Urinary bladder (tissue), 4 donors: ENCODE measurements around the gene RPS6KA2. TPM values are rescaled to one million over a fixed set of nuclear protein-coding genes. Genes with fewer than 3 reads are reported as not detected.

Experiments
- DNase-seq: peaks from one replicate; pipeline ENCODE4 v3.0.0-alpha.2; 2015; ENCODE audit errors: extremely low spot score
- H3K27ac ChIP-seq: one replicate; pipeline ENCODE4 v1.5.1; 2013; ENCODE audit warnings: low read depth, mild to moderate bottlenecking, moderate library complexity
- H3K36me3 ChIP-seq: one replicate; pipeline ENCODE4 v1.6.1; 2013; ENCODE audit warnings: mild to moderate bottlenecking, moderate library complexity; ENCODE audit not compliant: insufficient read depth
- H3K4me1 ChIP-seq: one replicate; pipeline ENCODE4 v1.6.1; 2013; ENCODE audit warnings: mild to moderate bottlenecking, moderate library complexity; ENCODE audit not compliant: insufficient read depth
- H3K4me3 ChIP-seq: one replicate; pipeline ENCODE4 v1.5.1; 2013; ENCODE audit warnings: low read depth, low read length
- WGBS: extraction: QIAGEN DNeasy Blood & Tissue Kit; methylation state at CpG from one replicate; pipeline ENCODE4 v1.1.7; 2013; 5-methylcytosine and 5-hydroxymethylcytosine counted together
- polyA plus RNA-seq: library from polyadenylated mRNA; stranded (reverse); fragments of 200-250 nt; gene quantifications from one replicate; pipeline ENCODE4 v1.2.3, GENCODE V29; 2013
- total RNA-seq: library from RNA; depleted of rRNA; stranded (reverse); fragments of >200 nt; gene quantifications from one replicate; pipeline ENCODE4 v1.2.3, GENCODE V29; 2014
- donor health status: healthy with polysubstance abuse.
- donor health status: healthy.

Gene RPS6KA2
- total and polyA plus RNA-seq, 2 donors: 34.7 to 67.0 TPM

DNA sequence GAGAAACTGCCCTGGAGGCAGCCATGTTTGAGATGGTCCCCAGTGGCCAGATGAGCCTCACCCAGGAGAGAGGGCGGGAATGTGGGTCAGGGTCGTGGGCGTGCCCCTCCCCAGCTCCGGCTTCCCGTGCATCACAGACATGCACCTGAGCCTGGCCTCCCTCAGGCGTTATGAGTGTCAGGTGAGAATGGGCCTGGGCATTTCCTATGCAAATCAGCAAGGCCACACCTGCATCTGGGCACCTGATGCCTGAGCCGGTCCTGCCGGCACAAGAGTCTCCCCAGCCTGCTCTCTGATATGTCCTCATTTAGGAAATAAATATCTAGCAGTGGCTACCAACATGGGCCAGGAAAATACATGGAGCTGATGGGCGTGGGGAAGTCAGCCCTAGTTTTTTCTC, 123.0 kb downstream of the RPS6KA2 start:
- H3K4me3 ChIP-seq: no peak overlapping the region
- peaks cover 1% of the 10 kb centered on the region for H3K36me3 ChIP-seq
- no peaks in the 10 kb centered on the region for H3K4me1 ChIP-seq
- DNase-seq: no peak
- 82% methylated on average over 9 of the region's 9 CpGs for WGBS
- H3K27ac ChIP-seq: no peak overlapping the region

DNA sequence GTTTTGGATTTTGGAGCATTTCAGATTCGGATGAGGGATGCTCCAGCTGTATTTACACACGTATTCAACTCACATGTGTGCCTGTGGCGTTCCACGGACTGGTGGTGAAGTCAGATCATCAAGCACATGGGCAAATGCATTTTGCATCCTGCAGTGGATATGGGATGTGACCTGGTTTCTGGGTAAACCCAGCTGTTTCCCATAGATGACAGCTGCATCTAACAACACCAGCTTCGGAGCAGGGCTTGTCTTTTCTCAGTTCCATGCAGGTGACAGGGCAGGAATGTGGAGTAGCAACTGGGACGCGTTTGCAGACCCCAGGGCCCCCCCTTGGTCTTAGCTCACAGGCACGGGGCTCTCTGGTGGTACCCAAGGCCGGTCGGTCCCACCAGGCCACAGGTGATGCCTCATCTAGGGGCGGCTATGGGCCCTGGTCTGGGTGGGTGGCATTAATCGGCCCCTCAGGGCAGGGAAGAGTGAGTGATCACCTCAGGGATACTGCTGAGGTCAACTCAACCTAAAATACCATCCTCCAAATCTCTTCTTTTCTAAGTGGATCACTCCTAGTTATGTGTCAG, 123.8 kb downstream of the RPS6KA2 start:
- Histone ChIP-seq H3K4me3 (no peak overlapping the region), H3K27ac (no peak overlapping the region), H3K36me3 (peaks cover 1% of the 10 kb centered on the region), H3K4me1 (no peaks in the 10 kb centered on the region)
- DNase-seq: no peak
- WGBS: 74% methylated on average over 12 of the region's 12 CpGs

DNA sequence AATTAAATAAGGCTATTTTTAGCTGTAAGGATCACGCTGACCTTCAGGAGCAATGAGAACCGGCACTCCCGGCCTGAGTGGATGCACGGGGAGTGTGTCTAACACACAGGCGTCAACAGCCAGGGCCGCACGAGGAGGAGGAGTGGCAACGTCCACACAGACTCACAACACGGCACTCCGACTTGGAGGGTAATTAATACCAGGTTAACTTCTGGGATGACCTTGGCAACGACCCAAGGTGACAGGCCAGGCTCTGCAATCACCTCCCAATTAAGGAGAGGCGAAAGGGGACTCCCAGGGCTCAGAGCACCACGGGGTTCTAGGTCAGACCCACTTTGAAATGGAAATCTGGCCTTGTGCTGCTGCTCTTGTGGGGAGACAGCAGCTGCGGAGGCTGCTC, 124.6 kb downstream of the RPS6KA2 start:
- Histone ChIP-seq H3K27ac (no peak overlapping the region), H3K36me3 (no peaks in the 10 kb centered on the region), H3K4me3 (no peak overlapping the region), H3K4me1 (no peaks in the 10 kb centered on the region)
- no peak for DNase-seq
- WGBS: 66% methylated on average over 14 of the region's 14 CpGs

DNA sequence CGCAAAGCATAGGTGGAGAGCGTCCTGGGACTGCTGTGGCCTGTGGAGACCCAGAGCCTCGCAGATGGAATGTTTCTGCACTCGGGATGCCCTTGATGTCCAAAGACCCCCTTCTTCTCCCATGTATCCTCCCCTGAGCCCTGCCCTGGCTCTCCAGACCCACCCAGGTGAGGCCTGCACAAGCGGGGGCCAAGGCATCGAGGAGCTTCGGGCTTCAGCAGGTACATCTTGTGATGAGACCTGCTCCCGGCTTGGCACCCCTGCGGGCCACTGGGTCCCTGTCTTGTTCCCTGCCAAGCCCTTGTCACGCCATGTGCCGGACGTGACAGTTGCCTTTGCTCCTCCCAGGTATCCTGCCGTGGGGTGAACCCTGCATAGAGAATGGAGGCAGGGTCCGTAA, 125.8 kb downstream of the RPS6KA2 start:
- no peaks in the 10 kb centered on the region for H3K4me1 ChIP-seq
- H3K27ac ChIP-seq: no peak overlapping the region
- 90% methylated on average over 14 of the region's 14 CpGs for WGBS
- no peaks in the 10 kb centered on the region for H3K36me3 ChIP-seq
- DNase-seq: no peak
- H3K4me3 ChIP-seq: no peak overlapping the region

DNA sequence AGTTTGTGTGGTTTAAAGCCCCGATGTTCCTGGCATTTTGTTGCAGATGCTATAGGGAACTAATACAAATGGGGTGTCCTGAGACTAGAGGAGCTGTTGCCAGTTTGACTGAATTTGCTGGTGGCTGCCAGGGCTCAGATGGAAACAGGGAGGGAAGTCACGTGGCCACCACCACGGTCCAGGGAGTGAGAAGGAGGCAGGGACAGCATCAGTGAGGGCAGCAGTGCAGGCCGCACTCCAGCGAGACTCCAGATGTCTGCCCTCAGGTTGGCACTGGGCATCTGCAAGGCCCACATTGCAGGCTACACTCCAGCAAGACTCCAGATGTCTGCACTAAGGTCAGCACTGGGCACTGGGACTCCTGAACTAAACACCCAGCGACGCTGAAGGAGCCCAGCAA, 126.8 kb downstream of the RPS6KA2 start:
- WGBS: 89% methylated on average over 7 of the region's 7 CpGs
- H3K27ac ChIP-seq: no peak overlapping the region
- no peaks in the 10 kb centered on the region for H3K36me3 ChIP-seq
- H3K4me1 ChIP-seq: no peaks in the 10 kb centered on the region
- DNase-seq: no peak
- H3K4me3 ChIP-seq: no peak overlapping the region

DNA sequence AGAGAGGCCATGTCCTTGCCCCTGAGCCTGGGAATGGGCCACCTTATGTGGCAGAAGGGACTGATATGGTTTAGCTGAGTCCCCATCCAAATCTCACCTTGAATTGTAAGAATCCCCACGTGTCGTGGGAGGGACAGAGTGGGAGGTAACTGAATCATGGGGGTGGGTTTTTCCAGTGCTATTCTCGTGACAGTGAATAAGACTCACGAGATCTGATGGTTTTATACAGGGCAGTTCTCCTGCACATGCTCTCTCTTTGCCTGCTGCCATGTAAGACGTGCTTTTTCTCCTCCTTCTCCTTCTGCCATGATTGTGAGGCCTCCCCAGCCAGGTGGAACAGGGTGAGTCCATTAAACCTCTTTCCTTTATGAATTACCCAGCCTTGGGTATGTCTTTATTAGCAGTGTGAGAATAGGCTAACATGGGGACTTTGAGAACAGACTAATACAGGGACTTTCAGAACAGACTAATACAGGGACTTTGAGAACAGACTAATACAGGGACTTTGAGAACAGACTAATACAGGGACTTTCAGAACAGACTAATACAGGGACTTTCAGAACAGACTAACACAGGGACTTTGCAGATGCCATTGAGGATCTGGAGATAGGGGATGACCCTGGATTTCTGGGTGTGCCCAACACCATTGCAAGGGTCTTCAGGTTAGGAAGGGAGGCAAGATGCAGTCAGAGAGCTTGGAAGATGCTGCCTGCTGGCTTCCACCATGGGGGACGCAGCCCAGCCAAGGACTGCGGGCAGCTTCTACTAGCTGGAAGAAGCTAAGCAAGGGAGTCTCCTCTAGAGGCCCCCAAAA, 127.5 kb downstream of the RPS6KA2 start:
- 93% methylated on average over 7 of the region's 7 CpGs for WGBS
- no peaks in the 10 kb centered on the region for H3K36me3 ChIP-seq
- no peak for DNase-seq

DNA sequence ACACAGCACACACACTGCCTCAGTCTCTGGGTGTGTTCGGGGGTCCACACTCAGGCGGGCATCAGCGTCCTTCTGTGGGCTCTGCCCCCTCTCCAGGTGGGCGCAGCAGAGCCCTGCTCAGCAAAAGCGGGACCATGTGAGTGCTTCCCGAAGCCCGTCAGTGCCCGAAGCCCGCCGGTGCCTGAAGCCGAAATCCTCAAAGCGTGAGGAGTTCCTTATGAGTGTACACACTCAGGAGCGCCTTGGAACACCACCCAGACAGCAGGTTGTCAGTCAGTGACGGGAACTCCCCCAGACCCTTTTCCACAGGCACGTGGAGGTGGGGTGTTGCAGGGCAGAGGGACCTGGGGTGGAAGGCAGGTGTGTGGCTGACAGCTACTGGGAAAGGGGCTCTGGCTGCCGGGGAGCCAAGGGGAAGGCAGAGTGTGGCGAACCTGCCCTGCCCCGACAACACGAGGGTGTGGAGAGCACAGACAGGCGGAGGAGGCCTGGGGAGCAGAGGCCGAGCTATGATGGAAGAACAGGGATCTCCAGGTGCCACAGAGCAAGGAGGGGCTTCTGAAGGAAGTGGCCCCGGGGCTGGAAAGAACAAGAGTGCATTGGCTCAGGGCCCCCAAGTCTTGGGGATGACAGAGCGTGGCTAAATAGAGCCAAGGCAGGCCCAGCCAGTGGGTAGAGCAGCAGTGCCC, 128.2 kb downstream of the RPS6KA2 start:
- DNase-seq: no peak
- H3K4me1 ChIP-seq: no peaks in the 10 kb centered on the region
- H3K36me3 ChIP-seq: no peaks in the 10 kb centered on the region
- H3K4me3 ChIP-seq: no peak overlapping the region
- 96% methylated on average over 23 of the region's 23 CpGs for WGBS
- no peak overlapping the region for H3K27ac ChIP-seq

More for the DNA sequence above, 127.5 kb downstream of the RPS6KA2 start:
- Histone ChIP-seq H3K27ac (no peak overlapping the region), H3K4me1 (no peaks in the 10 kb centered on the region), H3K4me3 (no peak overlapping the region)

DNA sequence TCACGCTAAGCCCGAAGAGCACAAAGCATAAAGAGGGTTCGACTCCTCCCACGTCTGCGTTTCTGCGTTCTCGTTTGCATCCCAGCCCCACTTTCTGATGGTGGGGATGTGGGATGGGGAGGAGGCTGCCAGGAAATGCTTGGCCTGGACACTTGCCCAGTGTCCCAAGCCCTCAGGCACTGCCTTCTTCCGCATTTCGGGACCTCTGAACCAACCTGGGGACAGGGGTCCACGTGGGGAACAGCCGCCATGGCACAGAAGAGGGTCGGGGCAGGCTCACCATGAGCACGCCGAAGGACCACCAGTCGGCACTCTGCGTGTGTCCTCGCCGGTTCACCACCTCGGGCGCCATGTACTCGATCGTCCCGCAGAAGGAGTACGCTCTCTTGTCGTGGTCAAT, 128.8 kb downstream of the RPS6KA2 start:
- H3K36me3 ChIP-seq: no peaks in the 10 kb centered on the region
- DNase-seq: no peak
- WGBS: 92% methylated on average over 25 of the region's 25 CpGs

DNA sequence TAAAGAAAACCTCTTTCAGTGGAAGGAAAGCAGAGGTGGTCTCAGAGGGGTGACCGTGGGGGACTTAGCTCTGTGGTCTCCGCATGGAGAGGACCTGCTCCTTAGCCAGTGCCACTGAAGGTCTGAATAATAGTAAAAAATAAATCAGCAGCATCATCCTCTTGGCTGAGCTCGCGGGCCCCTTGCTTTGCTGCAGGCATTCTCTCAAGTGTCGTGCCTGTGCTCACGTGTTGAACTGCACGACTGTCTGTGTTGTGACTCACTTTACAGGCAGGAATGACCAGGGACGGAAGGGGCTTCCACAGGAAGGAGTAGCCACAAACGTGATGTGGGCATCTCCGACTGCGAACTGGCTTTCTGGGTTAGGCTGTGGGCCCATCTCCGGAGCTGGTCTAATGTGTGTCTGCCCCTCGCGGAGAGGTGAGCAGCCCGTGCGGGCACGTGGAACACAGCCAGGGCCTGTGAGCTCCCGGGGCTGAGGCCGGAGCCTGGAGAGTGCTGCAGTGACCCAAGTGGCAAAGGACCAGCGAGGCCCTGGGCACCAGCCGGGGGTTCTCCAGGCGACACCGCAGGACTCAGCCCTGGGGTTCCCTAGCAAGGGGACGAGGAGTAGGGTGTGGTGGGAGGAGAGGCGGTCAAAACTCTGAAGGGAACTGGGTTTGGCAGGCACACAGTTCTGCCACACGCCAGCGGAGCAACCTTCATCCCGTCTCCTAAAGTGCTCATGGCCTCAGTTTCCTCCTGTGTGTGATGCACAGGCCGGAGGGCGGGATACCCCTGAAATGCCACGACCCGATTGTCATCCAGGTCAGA, 129.8 kb downstream of the RPS6KA2 start:
- Histone ChIP-seq H3K27ac (no peak overlapping the region), H3K4me3 (no peak overlapping the region), H3K36me3 (no peaks in the 10 kb centered on the region), H3K4me1 (no peaks in the 10 kb centered on the region)
- 92% methylated on average over 32 of the region's 32 CpGs for WGBS
- DNase-seq: no peak

More for the DNA sequence above, 128.8 kb downstream of the RPS6KA2 start:
- H3K27ac ChIP-seq: no peak overlapping the region
- H3K4me3 ChIP-seq: no peak overlapping the region
- no peaks in the 10 kb centered on the region for H3K4me1 ChIP-seq

DNA sequence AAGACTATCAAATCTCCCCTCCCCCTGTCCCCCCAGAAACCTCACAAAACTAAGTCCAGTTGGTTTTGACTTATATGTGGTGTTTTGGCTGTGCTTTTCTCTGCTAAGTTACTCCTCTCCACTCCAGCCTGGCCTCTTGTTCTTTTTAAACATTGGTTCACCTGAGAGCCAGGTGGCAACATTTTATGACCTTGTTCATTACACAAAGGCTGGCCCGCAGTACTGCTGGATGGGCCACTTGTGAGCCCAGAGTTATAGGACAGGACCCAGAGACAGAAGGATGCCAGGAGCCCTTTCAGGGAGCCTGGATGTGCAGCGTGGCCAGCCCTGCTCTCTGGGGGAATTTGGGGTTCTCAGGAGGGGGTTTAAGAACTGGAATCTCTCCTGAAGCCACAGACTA, 130.6 kb downstream of the RPS6KA2 start:
- DNase-seq: no peak
- WGBS: 86% methylated on average over 2 of the region's 2 CpGs
- H3K36me3 ChIP-seq: no peaks in the 10 kb centered on the region
- no peaks in the 10 kb centered on the region for H3K4me1 ChIP-seq
- no peak overlapping the region for H3K4me3 ChIP-seq
- H3K27ac ChIP-seq: no peak overlapping the region

DNA sequence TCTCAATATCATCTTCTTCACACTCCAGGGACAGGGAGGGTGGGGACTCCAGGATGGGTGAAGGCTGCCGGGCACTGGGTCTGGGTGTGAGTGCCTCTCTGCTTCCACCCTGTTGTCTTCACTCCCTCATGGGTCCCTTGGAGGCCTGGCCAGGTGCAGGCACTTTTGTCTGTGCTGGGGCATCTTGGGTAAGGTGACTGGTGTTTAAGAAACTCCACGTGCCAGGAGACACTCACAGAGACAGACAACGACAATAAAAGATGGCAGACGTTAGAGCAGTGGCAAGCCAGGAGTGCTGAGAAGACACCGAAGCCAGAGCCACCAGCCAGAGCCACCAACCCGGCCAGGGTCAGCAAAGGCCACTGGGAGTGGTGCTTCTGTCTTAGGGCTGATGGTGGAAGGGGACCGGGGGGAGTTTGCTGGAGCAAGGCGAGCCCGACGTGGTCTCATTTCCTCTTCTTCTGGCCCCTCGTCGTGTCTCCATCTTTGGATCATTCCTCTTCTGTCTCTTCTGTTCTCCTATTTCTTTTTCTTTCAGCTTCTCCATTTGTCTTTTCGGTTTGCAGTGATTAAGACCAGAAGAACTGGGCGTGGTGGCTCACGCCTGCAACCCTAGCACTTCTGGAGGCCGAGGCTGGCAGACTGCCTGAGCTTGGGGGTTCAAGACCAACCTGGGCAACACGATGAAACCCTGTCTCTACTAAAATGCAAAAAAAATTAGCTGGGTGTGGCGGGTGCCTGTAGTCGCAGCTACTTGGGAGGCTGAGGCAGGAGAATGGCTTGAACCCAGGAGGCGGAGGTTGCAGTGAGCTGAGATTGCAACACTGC, 131.3 kb downstream of the RPS6KA2 start:
- DNase-seq: no peak
- H3K27ac ChIP-seq: no peak overlapping the region
- H3K4me3 ChIP-seq: no peak overlapping the region
- WGBS: 90% methylated on average over 20 of the region's 20 CpGs
- H3K36me3 ChIP-seq: no peaks in the 10 kb centered on the region
- no peaks in the 10 kb centered on the region for H3K4me1 ChIP-seq

DNA sequence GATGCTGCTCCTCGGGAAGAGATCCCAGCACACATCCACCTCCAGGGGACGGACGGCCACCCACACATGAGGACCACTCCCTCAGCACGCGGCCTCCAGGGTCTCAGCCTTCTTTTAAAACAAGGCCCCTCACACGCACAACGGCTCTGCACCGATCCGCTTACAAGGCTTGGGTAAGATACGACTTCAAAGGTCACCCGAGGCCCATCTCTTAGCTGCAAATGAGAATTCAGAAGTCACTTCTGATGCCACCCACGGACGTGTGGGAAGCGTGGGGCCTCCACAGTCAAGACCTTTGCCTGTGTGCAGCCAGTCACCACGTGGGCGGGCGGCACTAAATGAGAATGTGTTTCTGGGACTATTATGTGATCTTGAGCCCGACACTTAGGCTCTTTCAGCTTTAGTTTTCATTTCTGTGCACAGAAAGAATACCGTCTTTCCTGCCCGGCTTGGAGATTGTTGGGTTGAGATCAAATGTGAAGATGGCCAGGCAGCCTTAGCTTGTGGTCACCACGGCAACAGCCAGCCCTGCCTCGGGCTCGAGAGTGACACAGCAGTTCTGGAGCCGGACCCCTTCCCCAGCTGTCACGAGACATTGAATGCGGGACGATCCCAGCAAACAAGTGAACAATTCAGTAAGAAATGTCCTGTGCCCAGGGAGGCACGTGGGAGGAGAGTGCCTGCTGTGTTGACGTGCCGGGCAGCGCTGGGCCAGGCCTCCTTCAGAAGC, 132.1 kb downstream of the RPS6KA2 start:
- 88% methylated on average over 31 of the region's 31 CpGs for WGBS
- Histone ChIP-seq H3K27ac (no peak overlapping the region), H3K4me1 (no peaks in the 10 kb centered on the region), H3K4me3 (no peak overlapping the region), H3K36me3 (no peaks in the 10 kb centered on the region)
- DNase-seq: no peak
